Measurements from ENCODE around the gene TKT. TPM values are rescaled to one million over a fixed set of nuclear protein-coding genes. Genes with fewer than 3 reads are reported as not detected.

The TKT gene
- total RNA-seq, 1 donor from 2014 or later: 416 TPM

DNA sequence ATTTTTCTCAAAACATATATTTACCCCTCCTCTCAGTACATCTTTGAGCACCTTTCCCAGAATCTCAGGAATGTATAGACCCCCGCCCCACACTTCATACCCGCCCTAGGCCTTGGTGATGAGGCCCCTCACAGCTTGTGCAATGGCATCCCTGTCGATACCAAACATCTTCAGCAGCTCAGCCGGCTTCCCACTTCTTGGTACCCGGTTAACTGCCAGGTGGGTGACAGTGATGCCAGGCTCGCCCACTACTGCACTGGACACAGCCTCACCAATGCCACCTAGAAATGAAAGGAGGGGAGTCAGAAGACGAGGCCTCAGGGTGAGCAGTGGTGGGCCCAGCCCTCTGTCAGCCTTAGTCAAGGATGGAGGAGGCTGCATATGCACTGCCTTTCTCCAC, 30.2 kb downstream of the TKT start:
- no peak for DNase-seq (ENCODE audit: low spot score)

DNA sequence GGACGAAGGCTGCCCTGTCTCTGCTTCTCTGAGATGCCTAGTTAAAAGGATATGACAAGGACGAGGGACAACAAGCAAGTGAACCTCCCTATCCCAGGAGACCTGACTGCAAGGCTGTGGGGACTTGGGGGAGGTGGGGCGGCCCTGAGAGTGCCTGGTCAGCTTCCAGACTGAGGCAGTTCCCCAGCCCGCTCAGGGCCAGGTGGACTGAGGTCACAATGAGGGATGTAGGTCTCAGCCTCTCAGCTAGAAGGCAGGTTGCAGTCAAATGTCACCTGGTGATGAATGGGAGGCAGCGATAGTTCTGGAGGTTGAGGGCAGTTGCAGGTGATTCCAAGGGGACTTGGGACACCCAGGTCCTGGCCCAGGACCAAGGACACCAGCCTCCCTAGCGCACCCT, 30.6 kb downstream of the TKT start:
- no peak for DNase-seq (ENCODE audit: low spot score)

DNA sequence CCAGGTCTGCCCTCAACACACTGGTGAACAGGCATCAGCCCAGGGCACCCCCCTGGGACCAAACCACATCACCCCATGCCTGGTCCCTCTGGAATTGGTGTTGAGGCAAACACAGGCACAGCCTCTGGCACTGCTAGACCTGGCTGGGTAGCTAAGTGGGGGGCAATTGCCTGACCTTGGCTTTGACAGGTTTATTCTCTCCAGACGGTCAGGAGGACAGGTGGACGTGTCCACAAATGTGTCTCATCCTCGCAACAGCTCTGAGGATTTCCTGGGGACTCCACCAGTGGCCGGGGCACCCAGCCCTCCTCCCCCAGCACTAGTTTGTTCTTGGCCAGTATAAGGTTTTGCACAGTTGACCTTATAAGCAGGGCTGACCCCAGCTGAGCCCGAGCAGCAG, 31.3 kb downstream of the TKT start:
- DNase-seq (ENCODE audit: low spot score): no peak

DNA sequence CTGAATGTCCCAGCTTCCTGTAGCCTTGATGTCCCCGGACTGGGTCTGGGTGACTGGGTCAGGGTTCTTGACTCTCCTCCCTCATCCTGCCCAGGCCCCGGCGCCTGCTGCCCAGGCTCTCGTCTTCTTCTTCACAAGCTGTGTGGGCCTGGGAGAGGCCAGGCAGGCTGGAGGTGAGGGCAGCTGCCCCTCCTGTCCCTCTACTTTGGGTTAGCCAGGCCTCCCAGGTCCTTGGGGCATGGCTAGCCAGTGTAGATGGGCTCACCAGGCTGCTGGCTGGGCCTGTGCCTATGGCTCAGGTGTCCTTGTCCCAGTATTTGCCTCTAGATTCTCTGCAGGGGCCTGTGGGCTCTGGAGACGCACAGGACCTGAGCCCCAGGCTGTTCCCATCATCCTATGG, 31.8 kb downstream of the TKT start:
- DNase-seq (ENCODE audit: low spot score): no peak

DNA sequence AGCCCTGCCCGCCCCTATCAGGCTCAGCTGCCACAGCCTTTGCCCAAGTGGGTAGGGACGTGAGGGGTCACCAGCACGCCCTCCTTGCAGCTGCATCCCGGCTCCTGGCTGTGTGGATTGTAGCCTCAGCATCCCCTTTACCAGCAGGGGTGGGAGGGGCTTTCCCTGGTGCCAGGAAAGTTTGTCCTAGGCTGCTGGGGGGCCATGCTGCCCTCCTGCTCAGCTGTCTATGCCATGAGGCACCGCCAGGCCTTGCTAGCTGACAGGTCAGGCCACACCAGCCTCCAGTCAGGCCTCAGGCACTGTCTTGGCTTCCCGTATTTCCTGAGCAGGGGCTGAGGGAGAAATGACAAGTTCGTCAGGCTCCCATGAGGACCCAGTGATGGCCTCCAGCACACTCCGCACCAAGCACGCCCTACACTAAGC, 32.3 kb downstream of the TKT start:
- no peak for DNase-seq (ENCODE audit: low spot score)

DNA sequence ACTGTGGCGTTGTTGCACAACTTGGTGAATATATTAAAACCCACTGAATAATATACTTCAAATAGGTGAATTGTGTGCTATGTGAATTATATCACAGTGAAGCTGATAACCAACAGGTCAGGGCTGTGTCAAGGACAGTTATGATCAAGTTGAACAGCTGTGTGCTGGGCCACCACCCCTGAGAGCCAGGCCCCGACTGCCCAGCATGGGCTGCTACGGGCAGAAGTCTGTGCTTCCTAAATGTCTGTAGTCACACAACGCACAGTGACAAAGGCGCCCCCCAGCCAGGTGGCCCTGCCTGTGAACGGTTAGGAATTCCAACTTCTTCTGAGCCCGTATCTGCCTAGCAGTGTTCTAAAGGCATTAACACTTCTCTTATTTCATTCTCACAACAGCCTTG, 32.8 kb downstream of the TKT start:
- no peak for DNase-seq (ENCODE audit: low spot score)

DNA sequence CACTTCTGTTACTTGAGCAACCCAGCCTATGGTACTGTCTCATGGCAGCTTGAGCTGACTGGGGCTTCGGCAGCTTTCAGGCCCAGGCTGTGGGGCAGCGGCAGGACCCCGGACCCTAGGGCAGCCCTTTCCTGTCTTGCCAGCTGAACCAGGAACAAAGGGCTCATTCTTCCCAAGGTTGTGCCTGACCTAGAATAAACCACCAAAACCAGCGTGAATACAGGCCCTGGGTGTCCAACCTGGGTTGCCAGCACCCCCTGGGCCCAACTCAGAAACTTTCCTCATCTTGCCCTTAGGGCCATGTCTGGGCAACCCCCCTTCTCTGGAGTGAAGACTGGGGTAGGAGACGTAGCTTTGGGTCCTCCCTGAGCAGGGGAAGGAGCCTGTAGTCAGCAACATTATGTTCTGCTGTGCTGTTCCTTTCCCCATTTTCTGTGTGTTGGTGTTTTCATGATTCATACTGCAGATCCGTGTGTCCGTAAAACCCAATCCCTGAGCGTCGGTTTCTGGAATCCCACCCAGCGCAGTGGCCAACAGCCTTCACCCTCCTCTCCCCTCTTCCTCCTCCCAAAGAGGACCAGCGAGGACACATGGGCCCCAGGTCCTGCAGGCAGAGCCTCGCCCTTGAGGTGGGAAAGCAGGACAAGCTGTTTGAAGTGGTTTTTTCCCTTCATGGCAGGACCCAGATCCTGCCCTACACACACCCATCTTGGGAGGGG, 33.5 kb downstream of the TKT start:
- no peak for DNase-seq (ENCODE audit: low spot score)

DNA sequence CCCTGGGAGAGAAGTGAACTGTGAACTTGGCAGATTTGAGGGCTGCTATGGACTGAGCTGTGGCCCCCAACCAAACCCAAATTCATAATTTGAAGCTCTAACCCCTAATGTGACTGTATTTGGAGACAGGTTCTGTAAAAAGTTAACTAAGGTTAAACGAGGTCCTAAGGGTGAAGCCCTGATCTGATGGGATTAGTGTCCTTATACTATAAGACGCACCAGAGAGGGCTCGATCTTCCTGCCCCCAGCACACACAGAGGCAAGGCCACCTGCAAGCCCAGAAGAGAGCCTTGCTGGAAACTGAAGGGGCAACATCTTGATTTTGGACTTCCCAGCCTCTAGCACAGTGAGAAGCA, 34.0 kb downstream of the TKT start:
- no peak for DNase-seq (ENCODE audit: low spot score)

DNA sequence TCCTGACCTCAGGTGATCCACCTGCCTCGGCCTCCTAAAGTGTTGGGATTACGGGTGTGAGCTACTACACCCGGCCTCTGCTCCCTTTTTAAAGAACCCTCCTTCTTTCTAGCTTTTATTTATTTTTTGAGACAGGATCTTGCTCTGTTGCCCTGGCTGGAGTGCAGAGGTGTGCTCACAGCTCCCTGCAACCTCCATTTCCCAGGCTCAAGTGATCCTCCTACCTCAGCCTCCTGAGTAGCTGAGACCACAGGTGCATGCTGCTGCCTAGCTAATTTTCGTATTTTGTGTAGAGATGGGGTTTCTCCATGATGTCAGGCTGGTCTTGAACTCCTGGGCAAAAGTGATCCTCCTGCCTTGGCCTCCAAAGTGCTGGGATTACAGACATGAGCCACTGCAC, 34.5 kb downstream of the TKT start:
- no peak for DNase-seq (ENCODE audit: low spot score)

DNA sequence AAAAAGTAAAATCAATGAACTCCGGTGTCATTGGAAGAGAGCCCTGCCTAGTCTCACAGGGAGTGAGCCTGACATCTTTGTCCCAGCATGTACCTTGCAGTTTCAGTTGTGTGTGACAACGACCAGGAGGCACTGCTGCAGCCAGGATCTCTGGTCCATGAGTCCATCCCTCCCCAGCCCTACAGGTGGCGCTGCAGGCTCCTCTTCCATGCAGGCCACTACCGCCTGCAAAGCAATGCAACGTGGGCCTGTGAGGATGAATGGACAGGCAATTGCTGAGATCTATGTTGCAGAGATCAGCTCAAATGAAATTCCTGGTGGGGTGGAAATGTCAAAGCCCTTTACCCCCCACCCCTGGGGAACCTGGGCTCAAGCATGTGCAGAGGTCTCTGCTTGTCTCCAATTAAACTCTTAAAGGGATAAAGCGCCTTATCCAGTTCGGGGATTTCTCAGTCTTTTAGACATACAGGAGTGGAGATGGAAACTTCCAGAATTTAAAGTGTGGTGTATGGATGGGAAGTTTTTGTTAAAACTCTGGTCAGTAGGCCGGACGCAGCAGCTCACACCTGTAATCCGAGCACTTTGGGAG, 35.8 kb downstream of the TKT start:
- DNase-seq (ENCODE audit: low spot score): no peak

DNA sequence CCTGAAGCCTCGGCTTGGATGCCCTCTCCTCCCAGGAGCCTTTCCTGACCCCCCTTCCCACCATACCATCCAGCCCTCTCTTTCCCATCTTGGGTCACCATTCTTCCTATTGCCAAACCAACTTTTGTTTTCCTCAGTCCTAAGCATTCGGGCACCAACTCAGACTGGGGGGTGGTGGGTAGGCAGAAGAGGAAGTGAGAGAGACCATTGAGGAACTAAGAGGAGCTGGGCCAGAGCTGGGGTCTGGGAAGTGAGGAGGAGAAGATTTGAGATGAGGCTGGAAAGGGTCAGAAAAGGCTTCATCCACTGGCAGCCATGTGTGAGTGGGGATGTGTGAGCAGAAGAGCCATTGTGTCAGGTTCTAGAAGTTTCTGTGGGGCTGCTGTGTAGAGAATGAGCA, 37.7 kb downstream of the TKT start:
- DNase-seq (ENCODE audit: low spot score): no peak

DNA sequence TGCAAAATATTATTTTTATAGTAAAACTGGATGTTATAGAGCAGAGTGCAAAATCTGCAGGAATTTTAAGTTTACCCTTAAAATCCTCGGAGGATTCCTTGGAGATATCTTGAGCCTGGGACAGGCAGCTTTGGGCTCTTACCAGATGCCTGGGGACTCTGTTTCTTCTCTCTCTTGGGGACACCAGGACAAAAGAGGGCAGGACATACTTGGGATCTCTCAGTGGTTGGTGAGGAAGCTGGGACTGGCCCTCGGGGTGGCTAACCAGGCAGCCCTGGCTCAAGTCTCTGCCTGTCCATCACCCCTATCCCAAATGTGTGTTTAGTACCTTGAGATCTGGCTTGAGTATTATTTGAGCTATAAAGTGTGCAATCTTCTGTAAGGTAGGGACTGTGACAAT, 38.6 kb downstream of the TKT start:
- DNase-seq (ENCODE audit: low spot score): no peak

DNA sequence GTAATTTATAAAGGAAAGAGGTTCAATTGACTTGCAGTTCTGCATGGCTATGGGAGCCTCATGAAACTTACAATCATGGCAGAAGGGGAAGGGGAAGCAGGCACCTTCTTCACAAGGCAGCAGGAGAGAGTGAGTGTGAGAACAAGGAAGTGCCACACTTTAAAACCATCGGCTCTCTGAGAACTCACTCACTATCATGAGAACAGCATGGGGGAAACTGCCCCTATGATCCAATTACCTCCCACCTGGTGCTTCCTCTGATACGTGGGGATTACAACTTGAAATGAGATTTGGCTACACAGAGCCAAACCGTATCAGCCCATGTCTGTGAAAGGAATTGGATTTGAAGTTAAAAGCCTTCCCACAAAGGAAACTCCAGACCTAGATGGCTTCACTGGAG, 39.1 kb downstream of the TKT start:
- no peak for DNase-seq (ENCODE audit: low spot score)

DNA sequence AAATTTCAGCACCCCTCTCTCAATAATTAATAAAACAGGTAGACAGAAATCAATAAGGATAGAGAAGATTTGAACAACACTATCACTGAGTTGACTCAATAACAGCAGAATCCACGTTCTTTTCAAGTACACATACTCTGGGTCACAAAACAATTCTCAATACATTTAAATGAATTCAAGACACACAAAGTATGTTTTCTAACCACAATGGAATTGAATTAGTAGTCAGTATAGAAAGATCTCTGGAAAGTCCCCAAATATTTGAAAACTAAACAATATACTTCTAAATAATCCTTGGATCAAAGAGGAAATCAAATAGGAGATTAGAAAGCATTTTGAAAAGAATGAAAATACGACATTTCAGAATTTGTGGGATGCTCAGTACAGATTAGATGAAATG, 40.0 kb downstream of the TKT start:
- DNase-seq (ENCODE audit: low spot score): no peak

DNA sequence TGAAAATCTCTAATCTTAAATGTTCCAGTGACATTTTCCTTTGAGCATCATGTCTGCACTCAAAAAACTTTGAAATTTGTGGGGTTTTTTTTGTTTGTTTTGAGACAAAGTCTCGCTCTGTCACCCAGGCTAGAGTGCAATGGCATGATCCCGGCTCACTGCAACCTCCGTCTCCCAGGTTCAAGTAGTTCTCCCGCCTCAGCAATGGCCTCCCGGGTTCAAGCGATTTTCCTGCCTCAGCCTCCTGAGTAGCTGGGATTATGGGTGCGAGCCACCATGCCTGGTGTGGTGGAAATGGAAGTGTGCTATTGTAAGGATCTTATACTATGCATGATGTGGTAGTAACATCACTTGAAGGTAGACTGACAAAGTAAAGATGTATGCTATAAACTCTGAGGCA, 42.5 kb downstream of the TKT start:
- no peak for DNase-seq (ENCODE audit: low spot score)

DNA sequence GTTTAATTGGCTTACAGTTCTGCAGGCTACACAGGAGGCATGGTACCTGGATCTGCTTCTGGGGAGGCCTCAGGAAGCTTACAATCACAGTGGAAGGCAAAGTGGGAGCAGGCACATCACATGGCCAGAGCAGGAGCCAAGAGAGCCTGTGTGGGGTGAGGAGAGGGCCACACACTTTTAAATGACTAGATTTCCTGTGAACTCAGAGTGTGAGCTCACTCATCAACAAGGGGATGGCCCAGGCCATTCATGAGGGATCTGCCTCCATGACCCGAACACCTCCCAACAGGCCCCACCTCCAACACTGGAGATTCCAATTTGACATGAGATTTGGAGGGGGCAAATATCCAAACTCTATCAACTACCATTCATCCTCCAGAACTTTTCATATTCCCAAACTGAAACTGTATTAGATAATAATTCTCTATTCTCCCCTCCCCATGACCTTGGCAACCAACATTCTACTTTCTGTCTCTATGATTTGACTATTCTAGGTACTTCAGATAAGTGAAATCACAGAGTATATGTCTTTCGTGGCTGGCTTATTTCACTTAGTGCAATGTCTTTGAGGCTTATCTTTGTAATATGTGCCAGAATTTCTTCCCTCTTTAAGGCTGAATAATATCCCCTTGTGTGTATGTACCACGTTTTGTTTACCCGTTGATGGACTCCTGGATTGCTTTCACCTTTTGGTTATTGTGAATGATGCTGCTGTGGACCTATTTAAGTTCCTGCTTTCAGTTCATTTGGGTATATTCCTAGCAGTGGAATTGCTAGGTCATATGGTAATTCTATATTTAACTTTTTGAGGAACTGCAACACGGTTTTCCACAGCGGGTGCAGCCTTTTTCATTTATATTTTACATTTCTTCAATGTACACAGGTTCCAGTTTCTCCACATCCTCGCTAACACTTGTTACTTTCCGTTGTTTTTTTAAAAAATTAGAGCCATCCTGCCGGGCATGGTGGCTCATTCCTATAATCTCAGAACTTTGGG, 43.8 kb downstream of the TKT start:
- no peak for DNase-seq (ENCODE audit: low spot score)

DNA sequence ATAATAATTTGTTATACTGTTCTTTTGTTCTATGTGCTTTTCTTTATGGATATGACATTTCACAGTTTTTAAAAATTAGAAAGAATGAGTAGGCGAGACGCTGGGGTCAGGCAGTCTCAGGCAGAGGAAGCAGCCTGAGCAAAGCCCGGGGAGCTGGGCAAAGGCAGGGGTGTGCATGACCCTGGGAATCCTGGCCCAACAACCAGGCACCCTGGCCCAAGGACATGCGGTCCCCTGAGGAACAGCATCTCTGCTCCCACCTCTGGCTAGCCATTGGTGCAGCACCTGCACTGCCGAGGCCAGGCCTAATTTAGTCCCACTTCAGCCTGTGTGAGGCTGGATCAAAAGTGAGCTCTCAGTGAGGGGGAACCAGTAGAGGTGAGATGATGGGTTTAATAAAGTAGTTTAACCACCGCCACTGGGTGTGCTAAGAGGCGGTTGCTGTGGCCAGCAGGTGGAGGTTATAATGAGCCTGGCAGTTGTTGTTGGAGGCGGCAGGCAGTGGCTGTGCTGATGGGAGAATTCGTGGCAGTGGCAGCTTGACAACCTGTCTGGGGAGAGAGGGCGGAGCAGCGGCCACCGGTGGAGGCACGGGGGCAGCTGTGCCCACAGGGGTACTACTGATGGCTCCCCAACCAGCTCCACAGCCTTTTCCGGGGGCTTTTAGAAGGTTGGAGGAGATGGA, 53.3 kb downstream of the TKT start:
- no peak for DNase-seq (ENCODE audit: low spot score)

DNA sequence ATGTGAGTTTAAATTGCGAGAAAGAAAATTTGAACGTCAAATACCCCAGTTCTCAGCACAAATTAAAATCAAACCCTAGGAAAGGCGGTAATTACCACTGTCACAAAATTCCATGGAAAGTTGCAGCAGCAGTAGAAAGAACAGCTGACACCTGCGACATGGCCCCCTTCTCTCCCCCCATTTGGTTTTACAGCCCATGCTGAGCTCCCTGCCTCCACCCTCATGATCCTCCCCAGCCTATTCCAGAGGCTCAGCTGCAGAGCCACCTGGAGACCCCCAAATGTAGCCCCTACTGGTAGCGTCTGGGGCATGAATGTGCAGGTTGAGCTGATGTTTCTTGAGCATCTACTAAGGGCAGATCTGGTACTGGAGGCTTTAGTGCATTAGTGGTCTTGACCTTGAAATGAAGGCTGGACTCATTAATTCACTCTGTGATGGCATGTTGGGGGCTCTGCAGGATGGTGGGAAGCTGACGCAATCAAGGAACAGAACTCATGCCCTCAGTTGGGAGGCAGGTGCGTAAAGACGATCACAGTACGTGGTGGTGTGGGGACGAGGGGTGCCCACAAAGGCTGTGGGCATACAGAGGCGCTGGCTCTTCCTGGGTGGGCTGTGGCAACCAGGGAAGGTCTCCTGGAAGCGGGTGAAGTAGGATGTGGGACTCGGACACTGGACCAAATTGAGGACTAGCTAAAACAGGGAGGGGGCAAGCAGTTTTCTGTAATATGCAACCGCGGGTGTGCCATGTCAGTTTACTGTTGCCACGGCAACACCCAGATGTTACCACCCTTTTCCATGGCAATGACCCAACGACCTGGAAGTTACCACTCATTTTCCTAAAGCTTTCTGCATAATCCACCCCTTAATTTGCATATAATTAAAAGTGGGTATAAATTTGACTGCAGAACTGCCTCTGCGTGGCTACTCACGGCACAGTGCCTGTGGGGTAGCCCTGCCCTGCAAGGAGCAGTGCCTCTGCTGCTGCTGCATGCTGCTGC, 55.0 kb downstream of the TKT start:
- DNase-seq (ENCODE audit: low spot score): no peak

DNA sequence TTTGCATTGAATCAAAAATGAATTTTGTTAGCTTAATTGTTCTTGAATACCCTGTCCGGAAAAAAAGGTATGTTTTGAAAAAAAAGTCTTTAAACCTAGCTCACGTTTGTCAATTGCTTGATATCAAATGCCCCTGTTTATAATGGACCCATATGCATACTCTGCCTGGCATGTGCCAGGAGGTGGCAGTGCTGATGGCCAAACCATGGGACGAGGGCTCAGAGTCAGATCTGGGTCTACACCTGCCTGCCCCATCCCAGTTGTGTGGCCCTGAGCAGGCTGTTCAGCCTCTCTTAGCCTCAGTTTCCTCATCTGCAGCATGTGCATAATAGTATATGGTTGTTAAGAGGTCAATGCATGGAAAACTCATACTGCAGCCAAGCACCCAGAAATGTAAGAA, 56.0 kb downstream of the TKT start:
- DNase-seq (ENCODE audit: low spot score): no peak

DNA sequence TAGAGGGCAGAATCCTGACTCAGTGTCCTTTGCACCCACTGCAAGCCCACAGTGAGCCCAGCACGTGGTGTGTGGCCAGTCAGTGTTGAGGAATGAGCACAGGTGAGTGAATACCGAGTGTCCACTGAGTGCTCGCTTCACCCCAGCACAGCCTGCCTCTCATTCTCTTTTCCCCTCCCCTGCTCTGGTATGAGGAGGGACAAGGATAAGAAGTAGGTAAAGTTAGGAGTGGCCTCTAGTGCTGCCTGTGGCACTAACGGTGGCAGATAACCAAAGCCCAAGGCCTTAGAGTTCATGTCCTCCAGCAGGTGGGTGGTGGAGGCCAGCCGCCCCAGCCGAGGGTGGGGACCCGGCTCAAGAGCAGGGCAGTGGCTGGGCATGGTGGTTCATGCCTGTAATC, 56.8 kb downstream of the TKT start:
- no peak for DNase-seq (ENCODE audit: low spot score)

Data from mesenteric fat pad (tissue), 1 donor.